ENCODE results near the gene MAP1LC3B2. TPM values are rescaled to one million over a fixed set of nuclear protein-coding genes. Genes with fewer than 3 reads are reported as not detected.

The MAP1LC3B2 gene
- total RNA-seq = 0.49 and 0.57 TPM in 2 replicates

DNA sequence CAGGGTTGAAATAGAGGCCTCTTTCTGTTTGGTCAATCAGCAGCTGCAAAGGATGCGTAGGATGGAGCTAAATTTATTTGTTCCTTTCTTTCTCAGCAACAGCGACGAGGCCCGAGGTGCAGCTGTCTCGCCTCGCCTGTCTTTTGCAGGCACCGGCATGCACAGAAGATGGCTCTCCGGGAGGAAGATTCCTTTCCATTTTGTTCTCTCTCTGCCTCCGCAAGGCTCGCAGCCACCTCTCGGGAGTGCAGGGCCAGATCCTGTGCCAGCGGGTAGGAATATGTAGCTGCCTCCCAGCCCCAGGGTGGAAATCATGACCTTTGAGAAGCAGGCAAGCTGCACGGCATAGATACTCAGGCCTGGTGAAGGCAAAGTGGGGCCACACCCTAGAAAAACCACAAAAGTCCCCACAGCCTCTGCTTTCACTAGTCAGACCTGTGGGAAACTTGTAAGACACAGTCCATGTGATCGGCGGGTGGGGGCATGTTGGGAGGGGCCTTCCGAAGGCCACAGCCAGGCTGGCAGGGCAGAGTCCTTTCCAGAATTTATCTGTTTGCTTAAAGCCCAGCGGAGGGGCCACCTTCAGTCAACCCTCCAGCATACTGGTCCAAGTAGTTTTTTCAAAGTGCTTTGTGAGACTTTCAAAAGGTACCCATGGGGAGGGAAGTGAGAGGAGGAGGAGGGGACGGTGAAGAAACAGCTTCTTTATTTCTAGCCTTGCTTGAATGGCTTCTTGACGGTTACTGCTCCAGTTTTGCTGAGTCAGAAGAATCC lies at the start of gene MAP1LC3B2:
Gene MAP1LC3B2, plus strand, starts transcription at position 220 of the 774 bp plus-strand sequence. CDS start 16,562 bp downstream, outside the sequence.
- peaks cover 5% of the 10 kb centered on the region for H3K36me3 Mint-ChIP-seq (ENCODE audit: low read depth)
- DNase-seq (ENCODE audit: low spot score) = peak; percentile 85
- peak within 1 kb of the TSS; percentile 94 for H3K27ac Mint-ChIP-seq
- peak within 1 kb of the TSS; percentile 65 for H3K4me3 Mint-ChIP-seq
- H3K9me3 Mint-ChIP-seq = peaks cover 16% of the 10 kb centered on the region
- intact Hi-C loops (cut with micrococcal nuclease) = loop anchor here (1.0 to 10.0 kb wide), 9 partner anchors 21 to 499 kb away; partner anchors contain the start of gene MED13L
- peaks cover 38% of the 10 kb centered on the region for H3K4me1 Mint-ChIP-seq (ENCODE audit: low read depth)
- peaks cover 6% of the 10 kb centered on the region for H3K27me3 Mint-ChIP-seq (ENCODE audit: insufficient read depth)

DNA sequence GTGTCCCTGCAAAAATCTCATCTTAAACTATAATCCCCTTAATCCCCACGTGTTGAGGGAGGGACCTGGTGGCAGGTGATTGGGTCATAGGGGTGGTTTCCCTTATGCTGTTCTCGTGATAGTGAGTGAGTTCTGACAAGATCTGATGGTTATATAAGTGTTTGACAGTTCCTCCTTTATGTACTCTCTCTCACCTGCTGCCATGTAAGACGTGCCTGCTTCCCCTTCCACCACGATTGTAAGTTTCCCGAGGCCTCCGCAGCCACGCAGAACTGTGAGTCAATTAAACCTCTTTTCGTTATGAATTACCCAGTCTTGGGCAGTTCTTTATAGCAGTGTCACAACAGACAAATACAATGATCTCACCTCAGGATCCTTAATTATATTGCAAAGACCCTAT lies 45.2 kb upstream of the MAP1LC3B2 start:
- no peak overlapping the region for H3K4me3 Mint-ChIP-seq
- peaks cover 6% of the 10 kb centered on the region for H3K4me1 Mint-ChIP-seq (ENCODE audit: low read depth)
- no peak overlapping the region for H3K27ac Mint-ChIP-seq
- no peaks in the 10 kb centered on the region for H3K36me3 Mint-ChIP-seq (ENCODE audit: low read depth)
- intact Hi-C loops (cut with micrococcal nuclease) = no loop called here
- H3K9me3 Mint-ChIP-seq = no peaks in the 10 kb centered on the region
- H3K27me3 Mint-ChIP-seq (ENCODE audit: insufficient read depth) = peaks cover 26% of the 10 kb centered on the region
- no peak for DNase-seq (ENCODE audit: low spot score)

DNA sequence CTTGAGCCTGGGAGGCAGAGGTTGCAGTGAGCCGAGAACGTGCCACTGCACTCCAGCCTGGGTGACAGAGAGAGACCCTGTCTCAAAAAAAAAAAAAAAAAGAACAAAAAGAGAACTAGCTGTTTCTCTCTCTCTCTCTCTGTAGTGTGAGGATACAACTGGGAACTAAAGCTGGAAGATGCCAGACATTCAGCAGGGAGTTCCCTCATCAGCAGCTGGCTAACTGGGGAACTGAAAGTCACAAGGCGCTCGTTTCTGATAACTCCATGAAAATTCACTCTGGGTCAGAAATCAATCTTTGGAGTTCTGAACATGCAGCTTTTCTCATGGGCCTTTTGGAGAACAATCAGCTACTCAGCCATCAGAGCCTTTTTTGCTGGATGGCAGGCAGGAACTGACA lies 43.5 kb upstream of the MAP1LC3B2 start:
- intact Hi-C loops (cut with micrococcal nuclease) = no loop called here
- H3K4me1 Mint-ChIP-seq (ENCODE audit: low read depth) = peaks cover 9% of the 10 kb centered on the region
- DNase-seq (ENCODE audit: low spot score) = no peak
- H3K4me3 Mint-ChIP-seq = no peak overlapping the region
- H3K9me3 Mint-ChIP-seq = no peaks in the 10 kb centered on the region
- H3K36me3 Mint-ChIP-seq (ENCODE audit: low read depth) = no peaks in the 10 kb centered on the region
- peaks cover 27% of the 10 kb centered on the region for H3K27me3 Mint-ChIP-seq (ENCODE audit: insufficient read depth)
- H3K27ac Mint-ChIP-seq = no peak overlapping the region

DNA sequence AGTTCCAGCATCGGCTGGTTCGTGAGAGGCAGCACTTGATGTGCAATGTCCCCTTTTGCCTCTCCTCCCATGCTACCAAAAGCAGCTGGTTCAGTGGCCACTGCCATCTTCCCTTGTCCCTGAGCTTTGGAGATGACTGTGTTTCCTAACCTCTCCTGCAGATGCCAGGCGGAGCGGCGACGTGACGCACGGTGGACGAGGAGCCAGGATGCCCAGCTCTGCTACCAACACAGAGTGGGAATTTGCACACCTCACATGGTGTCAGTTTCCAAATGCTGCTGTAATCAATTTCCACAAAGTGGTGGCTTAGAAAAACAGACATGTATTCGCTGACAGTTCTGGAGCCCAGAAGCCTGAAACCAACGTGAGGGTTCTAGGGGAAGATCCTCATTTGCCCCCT lies 42.5 kb upstream of the MAP1LC3B2 start:
- H3K36me3 Mint-ChIP-seq (ENCODE audit: low read depth) = no peaks in the 10 kb centered on the region
- intact Hi-C loops (cut with micrococcal nuclease) = no loop called here
- peaks cover 19% of the 10 kb centered on the region for H3K4me1 Mint-ChIP-seq (ENCODE audit: low read depth)
- no peaks in the 10 kb centered on the region for H3K9me3 Mint-ChIP-seq
- peaks cover 27% of the 10 kb centered on the region for H3K27me3 Mint-ChIP-seq (ENCODE audit: insufficient read depth)
- no peak for DNase-seq (ENCODE audit: low spot score)
- no peak overlapping the region for H3K27ac Mint-ChIP-seq
- H3K4me3 Mint-ChIP-seq = no peak overlapping the region

DNA sequence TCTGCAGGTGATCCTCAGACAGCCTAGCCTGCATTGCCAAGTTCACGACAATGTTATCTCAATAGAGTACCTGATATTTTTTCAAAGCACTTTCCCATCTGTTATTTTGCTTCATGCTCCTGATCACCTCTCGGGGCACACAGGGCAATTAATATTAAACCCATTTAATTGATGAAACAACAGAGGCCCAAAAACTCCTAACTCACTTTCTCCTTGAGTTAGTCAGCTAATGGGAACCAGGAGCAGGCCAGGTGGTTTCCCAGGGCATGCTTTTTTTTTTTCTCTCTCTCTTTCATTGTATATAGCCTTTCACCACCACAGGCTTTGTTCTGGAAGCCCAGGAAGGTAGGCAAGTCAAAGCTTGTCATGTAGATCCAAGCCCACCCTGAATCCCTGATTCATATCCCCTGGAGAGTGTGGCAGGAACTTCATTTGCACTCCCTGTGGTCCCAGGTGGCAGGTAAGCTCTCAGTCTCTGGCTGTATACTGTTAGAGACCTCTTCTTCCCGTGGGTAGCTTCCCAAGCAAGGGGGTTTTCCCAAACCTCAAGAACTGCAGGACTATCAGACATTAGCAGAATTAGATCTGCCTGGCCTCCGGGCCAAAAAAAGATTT lies 41.6 kb upstream of the MAP1LC3B2 start:
- H3K4me1 Mint-ChIP-seq (ENCODE audit: low read depth) = peaks cover 19% of the 10 kb centered on the region
- peaks cover 27% of the 10 kb centered on the region for H3K27me3 Mint-ChIP-seq (ENCODE audit: insufficient read depth)
- H3K27ac Mint-ChIP-seq = no peak overlapping the region
- no peak for DNase-seq (ENCODE audit: low spot score)
- intact Hi-C loops (cut with micrococcal nuclease) = no loop called here
- no peak overlapping the region for H3K4me3 Mint-ChIP-seq
- H3K9me3 Mint-ChIP-seq = no peaks in the 10 kb centered on the region
- no peaks in the 10 kb centered on the region for H3K36me3 Mint-ChIP-seq (ENCODE audit: low read depth)

DNA sequence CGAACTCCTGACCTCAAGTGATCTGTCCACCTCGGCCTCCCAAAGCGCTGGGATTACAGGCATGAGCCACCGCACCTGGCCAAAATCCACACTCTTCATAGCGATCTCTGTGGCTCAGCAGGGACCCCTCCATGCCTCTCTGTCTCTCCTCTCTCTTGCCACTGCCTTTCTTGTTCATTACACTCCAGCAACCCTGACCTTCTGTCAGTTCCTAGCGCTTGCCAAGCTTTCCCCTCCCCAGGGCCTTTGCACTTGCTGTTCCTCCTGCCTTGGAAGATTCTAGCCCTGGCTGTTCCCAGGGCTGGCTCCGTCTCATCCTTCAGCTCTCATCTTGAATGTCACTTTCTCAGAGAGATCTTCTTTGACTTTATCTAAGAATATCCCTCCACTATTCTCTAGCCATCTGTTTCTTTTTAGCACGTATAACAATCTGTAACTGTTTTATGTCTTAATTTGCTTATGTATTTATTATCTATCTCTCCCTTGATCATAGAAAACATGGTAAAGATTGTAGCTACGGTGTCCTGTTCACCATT lies 38.9 kb upstream of the MAP1LC3B2 start:
- no peak for DNase-seq (ENCODE audit: low spot score)
- Mint-ChIP-seq H3K27me3 (ENCODE audit: insufficient read depth) (peaks cover 30% of the 10 kb centered on the region), H3K36me3 (ENCODE audit: low read depth) (no peaks in the 10 kb centered on the region), H3K4me3 (no peak overlapping the region), H3K4me1 (ENCODE audit: low read depth) (peaks cover 19% of the 10 kb centered on the region), H3K9me3 (no peaks in the 10 kb centered on the region), H3K27ac (no peak overlapping the region)
- intact Hi-C loops (cut with micrococcal nuclease) = no loop called here

DNA sequence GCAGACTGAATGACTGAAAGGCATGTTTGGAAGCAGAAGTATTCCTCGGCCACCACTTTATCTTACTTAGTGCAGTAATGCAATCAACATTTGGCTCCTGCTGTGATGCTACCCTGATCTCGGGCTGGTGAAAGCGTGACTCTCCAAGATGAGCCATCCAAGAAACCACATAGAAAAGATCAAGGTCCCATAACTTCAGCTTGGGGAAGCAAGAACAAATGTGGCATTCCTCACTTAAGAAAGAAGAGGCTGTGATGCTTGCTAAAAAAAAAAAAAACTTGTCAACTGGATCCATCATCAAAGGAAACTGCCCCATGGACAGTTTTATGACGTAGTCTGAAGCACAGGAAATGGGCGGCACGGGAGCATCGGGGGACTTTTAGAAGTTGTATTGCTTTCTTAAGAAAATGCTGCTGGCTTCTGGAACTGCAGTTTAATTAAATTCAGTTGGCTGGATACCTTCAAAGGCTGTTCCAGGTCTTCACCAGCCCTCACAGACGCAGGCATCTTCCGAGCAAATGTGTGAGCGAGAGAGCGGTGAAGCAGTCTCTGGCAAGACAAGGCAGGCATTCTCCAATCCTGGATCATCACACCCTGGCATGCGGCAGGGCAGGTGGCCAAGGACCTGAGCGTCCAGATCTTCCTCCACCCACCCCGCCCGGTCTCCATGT lies 38.2 kb upstream of the MAP1LC3B2 start:
- DNase-seq (ENCODE audit: low spot score) = no peak
- H3K4me1 Mint-ChIP-seq (ENCODE audit: low read depth) = peaks cover 19% of the 10 kb centered on the region
- intact Hi-C loops (cut with micrococcal nuclease) = no loop called here
- no peaks in the 10 kb centered on the region for H3K36me3 Mint-ChIP-seq (ENCODE audit: low read depth)
- H3K4me3 Mint-ChIP-seq = no peak overlapping the region
- H3K27ac Mint-ChIP-seq = no peak overlapping the region
- H3K27me3 Mint-ChIP-seq (ENCODE audit: insufficient read depth) = peaks cover 33% of the 10 kb centered on the region
- no peaks in the 10 kb centered on the region for H3K9me3 Mint-ChIP-seq

DNA sequence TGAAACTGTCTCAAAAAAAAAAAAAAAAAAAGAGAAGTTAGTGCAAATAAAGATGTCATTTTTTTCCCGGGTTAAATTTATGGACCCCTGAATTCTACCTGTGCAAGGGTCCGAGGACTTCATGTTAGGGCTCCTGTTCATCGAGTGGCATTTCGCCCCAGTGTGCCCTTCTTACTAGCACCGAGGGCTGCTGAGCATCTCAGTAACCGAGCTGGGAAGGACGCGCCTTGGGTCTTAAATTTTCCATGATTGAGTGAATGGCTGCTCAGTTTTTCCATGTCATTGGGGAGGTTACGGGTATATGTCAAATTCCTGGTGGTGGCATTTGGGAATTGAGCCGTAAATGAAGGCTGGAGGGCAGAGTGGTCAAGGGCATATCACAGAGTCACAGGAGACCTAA lies 34.9 kb upstream of the MAP1LC3B2 start:
- no peaks in the 10 kb centered on the region for H3K9me3 Mint-ChIP-seq
- intact Hi-C loops (cut with micrococcal nuclease) = no loop called here
- no peaks in the 10 kb centered on the region for H3K36me3 Mint-ChIP-seq (ENCODE audit: low read depth)
- H3K4me1 Mint-ChIP-seq (ENCODE audit: low read depth) = peaks cover 13% of the 10 kb centered on the region
- H3K27me3 Mint-ChIP-seq (ENCODE audit: insufficient read depth) = peaks cover 27% of the 10 kb centered on the region
- H3K4me3 Mint-ChIP-seq = no peak overlapping the region
- H3K27ac Mint-ChIP-seq = no peak overlapping the region
- no peak for DNase-seq (ENCODE audit: low spot score)

DNA sequence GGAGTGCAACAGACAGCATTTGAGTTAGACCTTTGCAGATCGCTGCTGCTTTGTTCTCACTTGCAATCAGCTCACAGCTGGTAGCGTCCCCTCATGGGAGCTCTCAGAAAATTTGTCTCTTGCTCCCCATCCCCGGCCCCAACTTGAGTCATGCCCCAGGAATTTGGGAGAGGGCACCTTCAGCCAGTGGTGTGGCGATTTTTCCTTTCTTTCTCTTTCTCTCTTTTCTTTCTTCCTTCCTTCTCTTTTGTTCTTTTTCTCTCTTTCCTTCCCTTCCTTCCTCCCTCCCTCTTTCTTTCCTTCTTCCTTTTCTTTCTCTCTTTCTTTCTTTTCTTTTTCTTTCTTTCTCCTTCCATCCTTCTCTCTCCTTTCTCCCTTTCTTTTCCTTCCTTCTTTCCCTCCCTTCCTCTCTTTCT lies 34.2 kb upstream of the MAP1LC3B2 start:
- H3K4me3 Mint-ChIP-seq = no peak overlapping the region
- H3K27me3 Mint-ChIP-seq (ENCODE audit: insufficient read depth) = peaks cover 24% of the 10 kb centered on the region
- H3K9me3 Mint-ChIP-seq = no peaks in the 10 kb centered on the region
- no peaks in the 10 kb centered on the region for H3K36me3 Mint-ChIP-seq (ENCODE audit: low read depth)
- H3K27ac Mint-ChIP-seq = no peak overlapping the region
- peaks cover 13% of the 10 kb centered on the region for H3K4me1 Mint-ChIP-seq (ENCODE audit: low read depth)
- intact Hi-C loops (cut with micrococcal nuclease) = no loop called here
- no peak for DNase-seq (ENCODE audit: low spot score)

DNA sequence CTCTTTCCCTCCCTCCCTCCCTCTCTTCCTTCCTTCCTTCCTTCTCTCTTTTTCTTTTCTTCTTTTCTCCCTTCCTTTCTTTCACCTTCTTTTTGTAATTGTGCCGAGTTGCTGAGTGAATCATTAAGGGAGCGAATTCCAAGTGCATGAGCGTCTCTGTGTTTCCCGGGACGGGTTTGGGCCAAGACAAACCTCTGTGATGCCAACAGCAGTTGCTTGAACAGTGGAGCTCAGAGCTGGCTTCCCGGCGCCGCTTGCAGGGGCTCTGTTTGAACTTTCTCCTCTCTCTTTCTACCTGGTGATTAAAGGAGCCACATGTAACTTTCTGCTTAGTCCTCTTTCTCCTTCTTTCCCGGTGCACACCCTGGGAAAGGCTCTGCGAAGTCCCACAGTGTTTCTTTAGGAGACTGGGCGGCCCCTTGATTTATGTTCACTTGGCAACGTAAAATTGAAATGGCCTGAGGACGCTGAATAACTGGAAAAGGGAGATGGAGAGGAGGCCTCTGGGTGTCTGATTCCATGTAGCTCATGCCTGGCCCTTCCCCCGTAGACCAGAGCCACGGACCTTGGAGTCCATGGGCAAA lies 33.7 kb upstream of the MAP1LC3B2 start:
- intact Hi-C loops (cut with micrococcal nuclease) = no loop called here
- H3K4me3 Mint-ChIP-seq = no peak overlapping the region
- no peaks in the 10 kb centered on the region for H3K36me3 Mint-ChIP-seq (ENCODE audit: low read depth)
- no peak for DNase-seq (ENCODE audit: low spot score)
- H3K27me3 Mint-ChIP-seq (ENCODE audit: insufficient read depth) = peaks cover 24% of the 10 kb centered on the region
- no peak overlapping the region for H3K27ac Mint-ChIP-seq
- H3K4me1 Mint-ChIP-seq (ENCODE audit: low read depth) = peaks cover 12% of the 10 kb centered on the region
- no peaks in the 10 kb centered on the region for H3K9me3 Mint-ChIP-seq

DNA sequence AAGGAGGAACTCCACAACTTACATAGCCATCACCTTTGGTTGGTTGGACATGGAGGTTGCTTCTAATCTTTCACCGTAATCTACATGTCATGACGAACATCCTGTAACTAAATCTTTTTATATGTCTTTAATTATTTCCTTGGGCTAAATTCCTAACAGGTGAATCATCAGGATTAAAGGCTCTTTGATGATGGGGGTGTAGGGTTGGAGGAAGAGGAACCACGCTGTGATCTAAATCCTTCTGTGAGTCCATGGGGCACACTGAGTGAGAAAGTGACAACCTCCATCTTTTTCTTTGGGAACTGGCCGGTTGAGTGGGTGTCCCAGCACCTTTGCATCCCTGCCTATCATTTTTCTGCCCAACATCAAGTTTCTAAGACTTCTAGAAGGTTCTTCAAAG lies 31.1 kb upstream of the MAP1LC3B2 start:
- Mint-ChIP-seq H3K36me3 (ENCODE audit: low read depth) (no peaks in the 10 kb centered on the region), H3K9me3 (no peaks in the 10 kb centered on the region), H3K27ac (no peak overlapping the region), H3K27me3 (ENCODE audit: insufficient read depth) (peaks cover 24% of the 10 kb centered on the region), H3K4me3 (no peak overlapping the region), H3K4me1 (ENCODE audit: low read depth) (no peaks in the 10 kb centered on the region)
- DNase-seq (ENCODE audit: low spot score) = no peak
- intact Hi-C loops (cut with micrococcal nuclease) = no loop called here

DNA sequence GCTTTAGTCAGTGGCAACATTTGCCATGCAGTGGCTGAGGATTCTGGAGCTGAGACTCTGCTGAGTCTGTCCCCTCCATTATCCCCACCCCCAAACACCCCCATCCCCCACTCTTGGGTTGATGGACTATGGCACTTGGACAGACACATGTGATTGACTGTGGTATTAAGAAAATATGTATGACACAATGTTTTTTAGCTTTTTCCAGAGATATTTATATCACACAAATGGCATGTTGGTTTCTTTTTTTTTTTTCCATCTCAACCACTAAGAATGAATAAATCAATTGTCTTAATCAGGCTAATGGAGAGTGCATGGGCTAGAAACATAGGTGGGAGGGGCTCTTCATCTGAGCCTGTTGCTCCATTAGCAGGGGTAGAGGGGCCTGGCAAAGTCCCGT lies 30.7 kb upstream of the MAP1LC3B2 start:
- H3K4me1 Mint-ChIP-seq (ENCODE audit: low read depth) = peaks cover 3% of the 10 kb centered on the region
- no peaks in the 10 kb centered on the region for H3K36me3 Mint-ChIP-seq (ENCODE audit: low read depth)
- H3K4me3 Mint-ChIP-seq = no peak overlapping the region
- intact Hi-C loops (cut with micrococcal nuclease) = no loop called here
- H3K27ac Mint-ChIP-seq = no peak overlapping the region
- no peak for DNase-seq (ENCODE audit: low spot score)
- H3K9me3 Mint-ChIP-seq = no peaks in the 10 kb centered on the region
- H3K27me3 Mint-ChIP-seq (ENCODE audit: insufficient read depth) = peaks cover 24% of the 10 kb centered on the region
